Measurements from ENCODE around the gene PRSS33. TPM values are rescaled to one million over a fixed set of nuclear protein-coding genes. Genes with fewer than 3 reads are reported as not detected.

The PRSS33 gene
- total RNA-seq, 4 donors from 2014 or later, result not detected

GRCh38 chr16:2817340-2818271 lies 30.2 kb upstream of the PRSS33 start:
- no peak overlapping the region for H3K27ac ChIP-seq
- no peak for DNase-seq
- no peaks in the 10 kb centered on the region for H3K36me3 ChIP-seq
- no peaks in the 10 kb centered on the region for H3K9me3 ChIP-seq
- peak overlapping the region in 3 of 4 donors; percentile 2 to 32 (median 23) for H3K4me3 ChIP-seq
- intact Hi-C loops (cut with DNase I), result no loop called here
- no peaks in the 10 kb centered on the region for H3K4me1 ChIP-seq
- TF ChIP-seq CTCF (IDR thresholded peaks at IDR 0.05) (no peak), POLR2A (IDR thresholded peaks at IDR 0.05) (no peak)
- H3K27me3 ChIP-seq, result peaks cover 0 to 91% (median 0%) of the 10 kb centered on the region in 4 donors
- WGBS, 2 donors, result 44 to 69% methylated on average over 12 to 22 of the region's 68 CpGs

- Histone ChIP-seq H3K27me3 (peaks cover 0 to 93% (median 0%) of the 10 kb centered on the region in 4 donors), H3K27ac (no peak within 1 kb of the TSS), H3K36me3 (no peaks in the 10 kb centered on the region), H3K4me3 (peak within 1 kb of the TSS in 3 of 4 donors; percentile 2 to 32 (median 23)), H3K4me1 (peaks cover 0 to 6% (median 4%) of the 10 kb centered on the region in 3 donors), H3K9me3 (no peaks in the 10 kb centered on the region)
- whole genome bisulfite sequencing, 2 donors, result 79% methylated on average over 5 of the region's 28 CpGs; no CpG with 5 or more reads in 1 of the 2 donors
- DNase-seq, result no peak
- peak in 1 of 6 experiments; percentile 10 for TF ChIP-seq CTCF (IDR thresholded peaks at IDR 0.05)
- TF ChIP-seq POLR2A (IDR thresholded peaks at IDR 0.05), result no peak
- intact Hi-C loops (cut with DNase I), result no loop called here
Measured at GRCh38 chr16:2816751-2817339, 29.5 kb upstream of the PRSS33 start, which contains the start of gene PRSS21. Gene PRSS21 (plus strand): TSS chr16:2817237. CDS start chr16:2817269, 32 bp downstream.

- no peak overlapping the region for H3K27ac ChIP-seq
- peaks cover 0 to 9% (median 4%) of the 10 kb centered on the region in 3 donors for H3K4me1 ChIP-seq
- no peak for DNase-seq
- H3K36me3 ChIP-seq, result no peaks in the 10 kb centered on the region
- peaks cover 0 to 91% (median 0%) of the 10 kb centered on the region in 4 donors for H3K27me3 ChIP-seq
- TF ChIP-seq CTCF (IDR thresholded peaks at IDR 0.05) (no peak), POLR2A (IDR thresholded peaks at IDR 0.05) (no peak)
- H3K4me3 ChIP-seq, result no peak overlapping the region
- 89% methylated on average over 5 of the region's 10 CpGs; no CpG with 5 or more reads in 1 of the 2 donors for WGBS, 2 donors
- H3K9me3 ChIP-seq, result no peaks in the 10 kb centered on the region
- intact Hi-C loops (cut with DNase I), result no loop called here
Measured at GRCh38 chr16:2815299-2815771, 28.0 kb upstream of the PRSS33 start.

GRCh38 chr16:2814551-2815298 lies 27.4 kb upstream of the PRSS33 start:
- Histone ChIP-seq H3K4me3 (no peak overlapping the region), H3K27me3 (peaks cover 0 to 91% (median 0%) of the 10 kb centered on the region in 4 donors), H3K9me3 (no peaks in the 10 kb centered on the region), H3K36me3 (no peaks in the 10 kb centered on the region), H3K4me1 (peaks cover 0 to 9% (median 4%) of the 10 kb centered on the region in 3 donors), H3K27ac (no peak overlapping the region)
- DNase-seq, result no peak
- intact Hi-C loops (cut with DNase I), result no loop called here
- WGBS, 2 donors, result 80% methylated on average over 2 of the region's 20 CpGs
- TF ChIP-seq CTCF (IDR thresholded peaks at IDR 0.05), result no peak
- TF ChIP-seq POLR2A (IDR thresholded peaks at IDR 0.05), result no peak
